HEK293 (cell line): ENCODE measurements around the gene BNC1.

ENCODE experiments used
- CTCF ChIA-PET: fragments of 350-600 bp; formaldehyde crosslinking; extraction: SDS; loops from one replicate; lab custom pipeline; 2021; ENCODE audit warnings: antibody characterized with exemption; lab: Yijun Ruan, JAX
- POLR2A ChIA-PET: fragments of 300-600 bp; formaldehyde crosslinking; extraction: SDS; loops from one replicate; lab custom pipeline; 2020; ENCODE audit warnings: antibody characterized with exemption, inconsistent platforms; lab: Yijun Ruan, JAX
- H3K27ac ChIP-seq: fragments of 200-500 bp; sonication (Bioruptor generic); 2 replicates; pipeline ENCODE4 v1.5.1; 2014; ENCODE audit warnings: low read depth, low read length, control low read depth, inconsistent platforms; ENCODE audit errors: extremely low read depth
- H3K36me3 ChIP-seq, 2 experiments: fragments of 200-500 bp in 1 of 2; sonication (Bioruptor generic) in 1 of 2; 1 replicate in 1 of 2; 2 replicates in 1 of 2; pipeline ENCODE4 v1.5.1; 2014 to 2017; ENCODE audit warnings: inconsistent platforms in 2 of 2, low read length in 2 of 2; ENCODE audit not compliant: control insufficient read depth in 2 of 2, insufficient read depth in 1 of 2
- H3K4me1 ChIP-seq: fragments of 200-500 bp; sonication (Bioruptor generic); 2 replicates; pipeline ENCODE4 v1.5.1; 2014; ENCODE audit warnings: mild to moderate bottlenecking, low read length, inconsistent platforms; ENCODE audit not compliant: control insufficient read depth, insufficient read depth
- H3K4me3 ChIP-seq: 2 replicates; pipeline ENCODE4 v1.5.1; 2011; ENCODE audit warnings: low read depth, mild to moderate bottlenecking, control low read depth, low read length, moderate library complexity
- H3K9me3 ChIP-seq: fragments of 200-500 bp; sonication (Bioruptor generic); 2 replicates; pipeline ENCODE4 v1.5.1; 2014; ENCODE audit warnings: low read depth, low read length, inconsistent platforms; ENCODE audit not compliant: control insufficient read depth, insufficient read depth
- MZF1 ChIP-seq: fragments of 450-650 bp; formaldehyde crosslinking; IDR thresholded peaks from 2 replicates; pipeline ENCODE4 v1.5.1; 2017; ENCODE audit warnings: missing biosample characterization, missing genetic modification characterization, borderline replicate concordance
- SCRT1 ChIP-seq: fragments of 450-650 bp; formaldehyde crosslinking; IDR thresholded peaks from 2 replicates; pipeline ENCODE4 v1.5.1; 2016; ENCODE audit warnings: missing biosample characterization, missing genetic modification characterization, borderline replicate concordance
- SCRT2 ChIP-seq: fragments of 450-650 bp; formaldehyde crosslinking; IDR thresholded peaks from 2 replicates; pipeline ENCODE4 v1.5.1; 2016; ENCODE audit warnings: missing biosample characterization, missing genetic modification characterization
- ZBTB17 ChIP-seq: fragments of 450-650 bp; formaldehyde crosslinking; IDR thresholded peaks from 2 replicates; pipeline ENCODE4 v1.5.1; 2016; ENCODE audit warnings: missing biosample characterization, missing genetic modification characterization
- ZBTB20 ChIP-seq: fragments of 450-650 bp; formaldehyde crosslinking; IDR thresholded peaks from 2 replicates; pipeline ENCODE4 v1.5.1; 2016; ENCODE audit warnings: missing biosample characterization, missing genetic modification characterization
- ZEB2 ChIP-seq: fragments of 450-650 bp; formaldehyde crosslinking; IDR thresholded peaks from 2 replicates; pipeline ENCODE4 v1.5.1; 2016; ENCODE audit warnings: missing biosample characterization, missing genetic modification characterization
- ZFP69B ChIP-seq: fragments of 450-650 bp; formaldehyde crosslinking; IDR thresholded peaks from 2 replicates; pipeline ENCODE4 v1.5.1; 2016; ENCODE audit warnings: missing biosample characterization, missing genetic modification characterization
- ZNF174 ChIP-seq: fragments of 450-650 bp; formaldehyde crosslinking; IDR thresholded peaks from 2 replicates; pipeline ENCODE4 v1.5.0; 2017; ENCODE audit warnings: missing biosample characterization, mild to moderate bottlenecking, missing genetic modification characterization
- ZXDB ChIP-seq: fragments of 450-650 bp; formaldehyde crosslinking; IDR thresholded peaks from 2 replicates; pipeline ENCODE4 v1.5.1; 2016; ENCODE audit warnings: missing biosample characterization, missing genetic modification characterization

BNC1 gene

GRCh38 chr15:83206526-83207008 is 77.9 kb downstream of the BNC1 start:
- H3K9me3 ChIP-seq = no peaks in the 10 kb centered on the region
- peak overlapping the region; percentile 85 for H3K4me3 ChIP-seq
- TF ChIP-seq SCRT2 (tag by site-specific recombination) (peak; percentile 88), ZBTB20 (tag by site-specific recombination) (peak; percentile 96), ZXDB (tag by site-specific recombination) (no peak), MZF1 (tag by site-specific recombination) (no peak), ZEB2 (tag by site-specific recombination) (peak; percentile 51; the same call in 1 of the 2 replicates), ZNF174 (tag by site-specific recombination) (no peak), ZFP69B (tag by site-specific recombination) (0 out of 2 replicates have a peak, but pooled peaks have one; percentile 26), ZBTB17 (peak; percentile 48), SCRT1 (tag by site-specific recombination) (peak; percentile 23; the same call in 1 of the 2 replicates)
- peaks cover 32% of the 10 kb centered on the region for H3K4me1 ChIP-seq
- ChIA-PET POLR2A (interaction anchor here (1.0 to 2.4 kb wide), 3 partner anchors 10 to 195 kb away, joined by 4 to 8 read pairs (median 6); partner anchors contain the start of genes BTBD1 and C15orf40), CTCF (interaction anchor here (0.7 to 1.5 kb wide), 6 partner anchors 9 to 207 kb away, joined by 3 to 7 read pairs (median 4); partner anchors contain the start of gene C15orf40)
- H3K36me3 ChIP-seq = 0 out of 3 replicates have a peak, but pooled peaks cover 0 to 3% of the 10 kb centered on the region in 2 experiments
- H3K27ac ChIP-seq = peak overlapping the region; percentile 91
